ENCODE results near the gene C1QL4. TPM values are rescaled to one million over a fixed set of nuclear protein-coding genes. Genes with fewer than 3 reads are reported as not detected.
"Not testable (repeated sequence)": the region's sequence is repeated elsewhere in the genome, so short reads cannot be mapped to it uniquely, and the experiment has no call there.

The C1QL4 gene
- polyA plus RNA-seq, 1 donor (not counting 4 experiments of a cell fraction or from before 2014, with no cell fraction given): 0.07 TPM

- Histone ChIP-seq H3K27me3 (ENCODE audit: control insufficient read depth, extremely low read depth, insufficient read depth, low read length) (no peaks in the 10 kb centered on the region), H3K4me1 (ENCODE audit: control insufficient read depth, extremely low read depth, insufficient read depth, low read length) (peaks cover 5% of the 10 kb centered on the region), H3K4me3 (ENCODE audit: control insufficient read depth in 2 of 3, extremely low read depth in 1 of 3, insufficient read depth in 2 of 3, low read depth in 1 of 3, low read length in 3 of 3) (no peak overlapping the region), H3K9me1 (ENCODE audit: control insufficient read depth, extremely low read depth, insufficient read depth, low read length) (no peaks in the 10 kb centered on the region), H3K36me3 (ENCODE audit: control insufficient read depth in 2 of 2, extremely low read depth in 1 of 2, insufficient read depth in 2 of 2, low read length in 2 of 2) (no peaks in the 10 kb centered on the region), H3K79me2 (ENCODE audit: control insufficient read depth, insufficient read depth, low read length) (no peaks in the 10 kb centered on the region), H4K20me1 (ENCODE audit: control insufficient read depth, extremely low read depth, insufficient read depth, low read length) (no peaks in the 10 kb centered on the region), H3K4me2 (ENCODE audit: control insufficient read depth, extremely low read depth, insufficient read depth, low read depth, low read length) (no peak overlapping the region), H2AFZ (ENCODE audit: control insufficient read depth, low read length) (no peak overlapping the region), H3K9me3 (ENCODE audit: control insufficient read depth, low read depth, low read length) (no peaks in the 10 kb centered on the region), H3K9ac (ENCODE audit: control insufficient read depth, extremely low read depth, insufficient read depth, low read length) (no peak overlapping the region), H3K27ac (ENCODE audit: control insufficient read depth, insufficient read depth, low read length) (no peak overlapping the region)
- dilution Hi-C loops (cut with MboI; ENCODE audit: extremely low pct_ligation_motif_present, low sequenced_read_pairs): no loop called here
- DNase-seq (ENCODE audit: low read depth, low spot score) (no peak), FAIRE-seq (no peak)
- TF ChIP-seq EZH2 (IDR thresholded peaks at IDR 0.05; ENCODE audit: low read length): no peak
- no peak for TF ChIP-seq CTCF (optimal IDR thresholded peaks at IDR 0.05 in 1 of 3, IDR thresholded peaks at IDR 0.05 in 1 of 3, conservative IDR thresholded peaks at IDR 0.05 in 1 of 3; ENCODE audit: extremely low read depth in 1 of 3, insufficient read depth in 2 of 3, low read length in 3 of 3)
Observed at GRCh38 chr12:49314811-49315210, 22.2 kb downstream of the C1QL4 start.

GRCh38 chr12:49310451-49311000 is 26.5 kb downstream of the C1QL4 start:
- H3K4me1 ChIP-seq (ENCODE audit: control insufficient read depth, extremely low read depth, insufficient read depth, low read length); H3K9ac ChIP-seq (ENCODE audit: control insufficient read depth, extremely low read depth, insufficient read depth, low read length); H3K79me2 ChIP-seq (ENCODE audit: control insufficient read depth, insufficient read depth, low read length); H3K27ac ChIP-seq (ENCODE audit: control insufficient read depth, insufficient read depth, low read length); H3K4me2 ChIP-seq (ENCODE audit: control insufficient read depth, extremely low read depth, insufficient read depth, low read depth, low read length); H3K9me1 ChIP-seq (ENCODE audit: control insufficient read depth, extremely low read depth, insufficient read depth, low read length); H2AFZ ChIP-seq (ENCODE audit: control insufficient read depth, low read length); dilution Hi-C loops (cut with MboI; ENCODE audit: extremely low pct_ligation_motif_present, low sequenced_read_pairs); H3K9me3 ChIP-seq (ENCODE audit: control insufficient read depth, low read depth, low read length); H3K36me3 ChIP-seq (ENCODE audit: control insufficient read depth in 2 of 2, extremely low read depth in 1 of 2, insufficient read depth in 2 of 2, low read length in 2 of 2); FAIRE-seq; H3K27me3 ChIP-seq (ENCODE audit: control insufficient read depth, extremely low read depth, insufficient read depth, low read length); H4K20me1 ChIP-seq (ENCODE audit: control insufficient read depth, extremely low read depth, insufficient read depth, low read length); DNase-seq (ENCODE audit: low read depth, low spot score); H3K4me3 ChIP-seq (ENCODE audit: control insufficient read depth in 2 of 3, extremely low read depth in 1 of 3, insufficient read depth in 2 of 3, low read depth in 1 of 3, low read length in 3 of 3): not testable (repeated sequence)

GRCh38 chr12:49309386-49309785 is 27.6 kb downstream of the C1QL4 start:
- H3K9me3 ChIP-seq (ENCODE audit: control insufficient read depth, low read depth, low read length): no peaks in the 10 kb centered on the region
- TF ChIP-seq EZH2 (IDR thresholded peaks at IDR 0.05; ENCODE audit: low read length): no peak
- no peak for TF ChIP-seq CTCF (optimal IDR thresholded peaks at IDR 0.05 in 1 of 3, IDR thresholded peaks at IDR 0.05 in 1 of 3, conservative IDR thresholded peaks at IDR 0.05 in 1 of 3; ENCODE audit: extremely low read depth in 1 of 3, insufficient read depth in 2 of 3, low read length in 3 of 3)
- H3K4me3 ChIP-seq (ENCODE audit: control insufficient read depth in 2 of 3, extremely low read depth in 1 of 3, insufficient read depth in 2 of 3, low read depth in 1 of 3, low read length in 3 of 3): no peak overlapping the region
- H3K27me3 ChIP-seq (ENCODE audit: control insufficient read depth, extremely low read depth, insufficient read depth, low read length): no peaks in the 10 kb centered on the region
- no peak for FAIRE-seq
- DNase-seq (ENCODE audit: low read depth, low spot score): no peak
- dilution Hi-C loops (cut with MboI; ENCODE audit: extremely low pct_ligation_motif_present, low sequenced_read_pairs): no loop called here
- no peak overlapping the region for H3K9ac ChIP-seq (ENCODE audit: control insufficient read depth, extremely low read depth, insufficient read depth, low read length)
- H2AFZ ChIP-seq (ENCODE audit: control insufficient read depth, low read length): no peak overlapping the region
- no peaks in the 10 kb centered on the region for H3K4me1 ChIP-seq (ENCODE audit: control insufficient read depth, extremely low read depth, insufficient read depth, low read length)
- H3K27ac ChIP-seq (ENCODE audit: control insufficient read depth, insufficient read depth, low read length): no peak overlapping the region
- H3K4me2 ChIP-seq (ENCODE audit: control insufficient read depth, extremely low read depth, insufficient read depth, low read depth, low read length): no peak overlapping the region
- no peaks in the 10 kb centered on the region for H4K20me1 ChIP-seq (ENCODE audit: control insufficient read depth, extremely low read depth, insufficient read depth, low read length)
- no peaks in the 10 kb centered on the region for H3K9me1 ChIP-seq (ENCODE audit: control insufficient read depth, extremely low read depth, insufficient read depth, low read length)
- H3K79me2 ChIP-seq (ENCODE audit: control insufficient read depth, insufficient read depth, low read length): no peaks in the 10 kb centered on the region
- H3K36me3 ChIP-seq (ENCODE audit: control insufficient read depth in 2 of 2, extremely low read depth in 1 of 2, insufficient read depth in 2 of 2, low read length in 2 of 2): no peaks in the 10 kb centered on the region

Data from keratinocyte (primary cell).